Stimulated activated naive CD8-positive, alpha-beta T cell treated with anti-CD3 and anti-CD28 coated beads, Interleukin-15, amount 100 ng/mL, for 72 hours (primary cell): ENCODE results near the gene PTTG2.

Experiments used
- ATAC-seq: fragments of 150-1000 bp; cut with Tn5 transposase; 2 replicates; pipeline ENCODE4 v1.10.0; 2021; ENCODE audit warnings: mild to moderate bottlenecking, moderate library complexity
- DNase-seq, 2 donors: peaks; one replicate each; pipeline ENCODE4 v3.0.0; 2021 to 2022
- H3K27ac Mint-ChIP-seq, 2 donors: one replicate each; pipeline ENCODE4 v1.8.0; 2022; ENCODE audit warnings: mild to moderate bottlenecking in 2 of 2, mixed read lengths in 2 of 2, moderate library complexity in 2 of 2
- H3K27me3 Mint-ChIP-seq: one replicate; pipeline ENCODE4 v1.8.0; 2022; ENCODE audit warnings: mixed read lengths
- H3K4me1 Mint-ChIP-seq: one replicate; pipeline ENCODE4 v1.8.0; 2022; ENCODE audit warnings: mild to moderate bottlenecking, mixed read lengths
- H3K4me3 Mint-ChIP-seq, 2 donors: one replicate each; pipeline ENCODE4 v1.8.0; 2022; ENCODE audit warnings: mild to moderate bottlenecking in 2 of 2, mixed read lengths in 2 of 2, moderate library complexity in 1 of 2
- H3K9me3 Mint-ChIP-seq, 2 donors: one replicate each; pipeline ENCODE4 v1.8.0; 2022; ENCODE audit warnings: mixed read lengths in 2 of 2

Gene PTTG2

GRCh38 chr4:38007645-38008044 lies 47.4 kb downstream of the PTTG2 start:
- Mint-ChIP-seq H3K27ac (no peak overlapping the region), H3K9me3 (no peaks in the 10 kb centered on the region), H3K4me3 (no peak overlapping the region), H3K27me3 (no peaks in the 10 kb centered on the region), H3K4me1 (peaks cover 34% of the 10 kb centered on the region)
- no peak for ATAC-seq
- no peak for DNase-seq

GRCh38 chr4:38008571-38009021 lies 48.4 kb downstream of the PTTG2 start:
- Mint-ChIP-seq H3K27me3 (no peaks in the 10 kb centered on the region), H3K27ac (no peak overlapping the region), H3K4me1 (peaks cover 26% of the 10 kb centered on the region), H3K4me3 (no peak overlapping the region), H3K9me3 (no peaks in the 10 kb centered on the region)
- DNase-seq = no peak
- ATAC-seq = no peak

GRCh38 chr4:38009421-38009820 lies 49.2 kb downstream of the PTTG2 start:
- H3K27me3 Mint-ChIP-seq = no peaks in the 10 kb centered on the region
- H3K9me3 Mint-ChIP-seq = no peaks in the 10 kb centered on the region
- H3K27ac Mint-ChIP-seq = no peak overlapping the region
- H3K4me1 Mint-ChIP-seq = peaks cover 20% of the 10 kb centered on the region
- no peak overlapping the region for H3K4me3 Mint-ChIP-seq
- no peak for DNase-seq
- no peak for ATAC-seq

- Mint-ChIP-seq H3K4me3 (no peak overlapping the region), H3K9me3 (no peaks in the 10 kb centered on the region), H3K4me1 (peaks cover 14% of the 10 kb centered on the region), H3K27me3 (no peaks in the 10 kb centered on the region), H3K27ac (no peak overlapping the region)
- ATAC-seq = no peak
- no peak for DNase-seq
Observed at GRCh38 chr4:38009949-38010348, 49.8 kb downstream of the PTTG2 start.
